HG03575 (cell line): ENCODE measurements around the gene ARHGAP10.
"Not testable (repeated sequence)": the region's sequence is repeated elsewhere in the genome, so short reads cannot be mapped to it uniquely, and the experiment has no call there.

Source experiments
- ATAC-seq: cut with Tn5 transposase; IDR thresholded peaks from one replicate; pipeline ENCODE4 v1.9.1; 2021; ENCODE audit not compliant: unreplicated experiment, insufficient number of reproducible peaks, low FRiP score; ENCODE audit errors: extremely low read depth

ARHGAP10 gene

DNA sequence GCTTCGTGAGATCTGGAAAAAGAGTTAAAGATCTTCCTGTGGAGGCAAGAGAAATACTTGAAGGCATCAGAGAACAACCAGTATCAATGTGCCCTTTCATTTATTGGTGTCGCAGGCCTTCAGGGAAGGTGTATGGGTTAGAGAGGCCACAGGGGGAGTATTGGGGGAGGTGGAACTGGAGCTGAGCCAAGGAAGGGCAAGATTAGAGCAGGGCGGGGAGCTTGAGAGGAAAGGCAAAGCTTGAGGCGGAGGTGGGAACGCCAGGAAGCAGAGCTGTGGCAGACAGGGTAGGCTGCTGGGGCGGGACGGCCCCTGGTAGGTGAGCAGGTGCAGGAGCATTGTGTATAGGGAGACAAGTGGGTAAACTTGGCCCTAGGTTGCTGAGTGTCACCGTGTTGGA lies 329.9 kb downstream of the ARHGAP10 start:
- no peak for ATAC-seq

DNA sequence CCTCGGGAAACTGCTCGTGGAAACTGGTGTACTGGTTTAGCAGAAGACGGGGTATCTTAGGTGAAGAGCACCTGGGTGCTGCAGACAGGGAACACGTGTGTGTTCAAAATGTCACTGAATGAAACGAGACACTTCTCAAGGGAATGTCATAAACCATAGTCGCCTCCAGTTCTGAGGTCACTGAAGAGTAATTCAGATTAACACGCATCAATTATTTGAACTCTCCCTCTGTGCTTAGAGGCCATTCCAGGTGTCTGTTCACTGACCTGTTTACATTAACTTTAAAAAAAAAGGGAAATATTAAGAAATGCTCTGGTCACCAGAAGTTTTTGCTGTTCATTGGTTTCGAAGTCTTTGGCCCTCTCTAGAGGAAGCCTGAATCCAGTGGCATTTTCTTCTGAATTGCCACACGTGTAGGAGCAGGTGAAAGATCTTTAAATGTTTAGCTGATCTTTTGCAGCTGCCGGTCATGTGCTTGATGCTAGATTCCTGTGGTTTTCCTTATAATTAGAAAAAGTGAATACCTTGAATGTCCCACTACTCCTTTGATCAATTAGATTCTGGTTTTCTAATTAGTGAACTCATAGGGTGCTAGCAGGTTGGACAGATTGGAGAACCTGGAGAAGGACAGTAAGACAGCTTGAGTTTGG lies 330.5 kb downstream of the ARHGAP10 start:
- no peak for ATAC-seq

DNA sequence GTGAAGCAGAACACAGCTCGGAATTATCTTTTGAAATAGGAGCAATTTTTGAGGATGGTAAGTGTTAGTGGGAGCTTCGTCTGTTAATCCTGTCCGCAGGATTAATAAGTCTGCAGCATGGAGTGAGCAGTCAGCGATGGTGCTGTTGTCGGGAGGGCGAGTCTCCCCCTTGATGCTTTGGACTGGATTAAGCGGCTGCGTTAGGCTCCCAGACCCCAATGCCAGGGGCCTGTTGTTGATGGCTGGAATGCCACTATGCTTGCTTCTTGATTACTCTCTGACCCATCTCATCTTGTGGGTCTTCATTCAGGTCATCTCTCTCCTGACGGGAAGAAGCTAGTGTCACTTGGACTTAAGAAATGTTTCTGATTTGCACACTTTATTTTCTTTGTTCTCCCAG lies 332.6 kb downstream of the ARHGAP10 start:
- ATAC-seq, result no peak

DNA sequence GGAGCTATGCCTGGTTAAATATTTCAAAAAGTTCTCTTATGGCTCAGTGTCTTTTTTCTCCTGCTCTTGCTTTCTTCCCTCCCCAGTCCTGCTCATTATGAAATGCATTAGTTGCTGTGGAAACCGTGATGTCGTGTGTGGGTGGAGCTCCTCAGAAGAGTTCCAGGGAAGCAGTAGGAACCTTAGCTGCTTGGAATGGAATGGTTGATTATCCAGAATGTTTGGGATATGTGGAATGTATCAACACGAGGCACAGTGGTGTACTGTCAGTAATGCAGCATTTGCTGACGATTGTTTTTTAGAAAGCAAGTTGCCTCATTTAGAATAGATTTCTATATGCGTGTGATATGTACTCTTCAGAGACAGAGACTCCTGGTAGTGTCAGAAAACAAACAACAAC lies 333.2 kb downstream of the ARHGAP10 start:
- no peak for ATAC-seq

DNA sequence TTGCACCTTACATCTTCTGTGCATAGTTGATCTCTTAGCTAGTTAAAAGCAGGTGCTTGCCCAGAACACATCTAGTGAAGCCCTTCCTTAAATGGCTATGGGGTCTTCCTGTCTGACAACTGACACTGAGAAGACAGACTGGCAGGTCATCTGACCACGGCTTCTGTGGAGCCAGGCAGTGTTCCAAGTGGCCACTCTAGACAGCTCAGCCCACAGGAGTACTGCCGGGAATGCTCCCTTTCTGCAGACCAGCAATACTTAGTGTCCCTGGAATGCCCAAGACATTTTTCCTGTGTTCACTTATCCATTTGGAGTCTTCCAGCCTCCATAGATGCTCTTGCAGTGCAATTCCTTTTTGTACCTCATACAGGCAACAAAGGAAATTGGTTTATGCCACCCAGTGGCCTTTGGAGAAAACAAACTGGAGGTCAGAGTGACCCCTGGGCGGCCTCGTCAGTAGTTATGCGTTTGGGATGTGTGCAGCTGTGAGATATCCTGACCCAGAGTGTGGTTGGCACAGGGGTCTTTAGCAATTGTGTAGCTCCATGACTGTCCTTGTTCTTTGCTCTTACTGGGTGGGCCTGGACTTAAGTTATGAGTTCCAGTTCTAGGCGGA lies 335.5 kb downstream of the ARHGAP10 start:
- ATAC-seq, result no peak

DNA sequence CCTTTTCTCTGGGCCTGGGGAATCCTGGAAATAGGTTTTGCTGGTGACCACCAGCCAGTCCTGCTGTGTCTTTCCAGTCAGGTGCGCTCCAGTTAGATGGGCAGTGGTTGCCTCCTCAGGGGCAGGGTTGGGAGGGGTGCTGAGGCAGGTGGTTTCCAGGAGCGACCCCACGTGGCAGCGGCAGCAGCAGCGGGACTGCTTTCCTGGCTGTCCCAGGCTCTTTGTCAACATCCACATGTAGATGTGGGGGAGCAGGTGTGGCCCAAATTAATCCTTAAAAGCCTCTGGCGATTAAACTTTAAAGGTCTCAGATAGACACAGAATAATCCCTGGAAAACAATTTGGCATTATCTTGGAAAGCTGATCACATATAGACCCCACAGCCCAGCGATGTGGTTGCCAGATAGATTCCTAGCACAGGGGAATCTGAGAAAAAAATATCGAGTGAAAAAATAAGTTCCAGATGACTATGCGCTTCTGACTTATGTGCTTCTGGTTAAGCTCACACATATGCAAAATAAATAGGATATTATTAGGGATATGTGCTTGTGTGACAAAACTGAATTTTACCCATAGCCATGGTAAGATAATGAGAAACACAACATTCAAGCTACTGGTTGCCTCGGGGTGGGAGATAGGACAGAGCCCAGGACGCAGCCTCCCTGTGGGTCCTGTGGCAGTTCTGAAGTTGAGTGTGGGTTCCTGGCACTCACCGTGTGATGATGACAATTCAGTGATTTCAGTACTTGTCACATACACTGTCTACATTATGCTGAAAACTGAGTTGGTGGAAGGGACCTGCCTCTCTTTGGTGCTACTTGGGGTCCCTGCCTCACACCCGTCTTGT lies 336.4 kb downstream of the ARHGAP10 start:
- no peak for ATAC-seq

DNA sequence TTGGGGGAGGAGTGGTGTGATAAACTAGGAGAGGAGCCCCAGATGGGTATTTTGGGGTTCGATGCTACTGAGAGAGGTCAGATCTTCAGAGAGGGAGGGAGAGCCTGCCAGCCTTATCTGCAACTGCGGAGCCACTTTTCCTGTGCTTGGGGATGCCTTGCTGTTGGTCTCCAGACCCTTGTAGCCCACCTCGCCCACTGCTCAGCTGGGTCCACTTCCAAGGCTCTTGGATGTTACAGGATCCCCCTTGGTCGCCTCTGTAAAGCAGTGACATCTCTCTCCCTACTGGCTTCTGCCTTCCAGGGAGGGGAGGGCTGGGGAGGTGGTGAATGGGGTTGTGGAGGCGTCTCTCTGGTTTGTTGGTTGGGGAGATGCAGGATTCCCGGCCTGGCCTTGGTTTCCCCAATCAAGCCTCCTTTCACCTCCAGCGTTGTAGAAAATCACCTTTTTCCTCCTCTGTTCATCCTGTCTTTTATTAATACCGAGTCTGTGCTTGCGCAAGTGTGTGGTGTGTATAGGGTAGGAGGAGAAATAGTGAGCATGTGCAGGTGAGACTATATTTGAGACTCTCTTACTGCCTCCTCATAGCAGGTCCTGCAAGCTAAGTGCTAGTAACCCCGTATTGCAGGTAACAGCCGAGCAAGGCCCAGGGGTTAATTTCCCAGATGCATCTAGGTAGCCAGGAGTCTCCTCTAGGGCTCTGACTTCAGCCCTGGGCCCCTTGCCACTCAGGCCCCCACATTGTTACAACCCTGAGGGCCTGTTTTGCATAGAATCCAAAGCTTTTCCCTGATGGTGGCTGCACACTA lies 337.4 kb downstream of the ARHGAP10 start:
- no peak for ATAC-seq

DNA sequence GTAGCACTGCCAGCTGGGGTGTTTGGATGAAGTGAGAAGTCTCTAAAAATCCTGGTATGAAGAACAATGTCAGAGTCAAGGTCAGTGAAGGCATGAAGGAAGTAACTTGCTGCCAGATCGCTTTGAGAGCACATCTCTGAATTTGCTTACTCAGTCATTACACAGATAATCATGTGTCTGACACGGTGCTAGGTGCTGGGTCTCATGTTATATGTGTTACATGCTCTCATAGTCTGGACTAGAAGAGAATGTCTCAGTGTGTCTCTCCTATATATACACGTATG lies 337.9 kb downstream of the ARHGAP10 start:
- no peak for ATAC-seq

DNA sequence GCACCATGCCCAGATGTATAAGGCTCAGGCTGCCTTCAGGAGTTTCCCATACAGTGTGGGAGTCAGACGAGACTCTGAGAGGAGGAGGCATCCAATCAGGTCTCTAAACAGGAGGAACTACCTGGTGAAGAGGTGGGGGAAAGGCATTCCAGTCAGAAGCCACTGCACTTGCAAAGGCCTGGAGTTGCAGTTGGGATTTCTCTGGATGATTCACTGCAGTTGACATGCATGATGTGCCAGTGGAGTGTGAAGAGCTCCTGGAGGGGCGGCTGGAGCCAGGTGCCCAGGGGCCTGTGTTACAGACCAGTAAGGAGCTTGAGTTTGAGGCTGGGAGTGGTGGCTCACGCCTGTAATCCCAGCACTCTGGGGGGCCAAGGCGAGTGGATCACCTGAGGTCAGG lies 339.1 kb downstream of the ARHGAP10 start:
- no peak for ATAC-seq

DNA sequence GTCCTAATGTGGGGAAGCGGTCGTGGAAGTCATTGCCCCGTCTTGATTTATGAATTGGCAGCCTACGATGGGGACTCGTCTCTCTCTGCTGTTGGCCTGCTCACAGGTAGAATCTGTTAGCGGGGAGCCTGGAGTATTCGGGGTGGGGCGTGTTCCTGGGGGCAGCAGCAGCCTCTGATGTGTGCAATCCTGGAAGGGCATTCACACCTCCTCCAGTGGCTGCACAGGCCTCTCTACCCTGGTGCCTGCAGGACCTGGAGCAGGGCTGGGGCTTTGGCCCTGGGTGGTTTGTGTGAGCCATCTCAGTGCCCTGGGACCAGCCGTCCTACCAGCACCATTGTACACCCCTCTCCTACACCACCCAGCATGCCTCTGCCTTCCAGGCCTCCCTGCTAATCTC lies 340.9 kb downstream of the ARHGAP10 start:
- ATAC-seq, result no peak

DNA sequence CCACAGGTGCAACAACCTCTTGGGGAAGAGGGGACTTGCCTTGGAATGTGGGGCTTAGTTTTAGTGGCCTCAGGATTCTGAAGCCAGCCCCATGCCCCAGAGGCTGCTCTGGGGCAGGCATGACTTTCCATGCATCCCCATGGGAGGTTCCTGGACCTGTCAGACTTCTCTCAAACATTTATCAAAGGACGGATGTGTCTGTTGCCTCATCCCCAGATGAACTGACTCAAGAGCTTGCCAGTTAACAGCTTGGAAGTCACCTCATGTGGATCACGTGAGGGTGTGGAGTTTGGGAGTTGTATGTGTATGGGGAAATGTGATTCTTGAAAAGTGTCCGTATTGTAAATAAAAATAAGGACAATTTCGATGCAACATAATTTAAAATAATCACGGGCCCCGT lies 341.5 kb downstream of the ARHGAP10 start:
- ATAC-seq, result no peak

DNA sequence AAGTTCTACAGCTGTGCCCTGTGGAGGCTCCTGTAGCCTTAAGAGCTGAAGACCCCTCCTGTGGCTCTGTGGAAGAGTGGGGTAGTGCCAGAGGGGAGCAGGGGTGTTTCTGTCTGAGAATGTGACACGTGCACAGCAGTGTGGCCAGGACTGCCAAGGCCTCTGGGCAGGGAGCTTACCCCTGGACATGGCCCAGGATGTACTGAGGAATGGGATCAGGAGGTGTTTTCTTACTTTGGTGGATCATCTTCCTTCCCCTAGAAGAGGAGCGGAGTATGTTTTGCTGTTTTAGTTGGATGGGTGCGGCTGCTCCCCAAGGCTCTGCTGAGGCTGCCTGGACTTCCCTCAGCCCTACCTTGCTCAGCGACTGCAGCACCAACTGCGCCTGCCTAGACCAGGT lies 342.6 kb downstream of the ARHGAP10 start:
- no peak for ATAC-seq

DNA sequence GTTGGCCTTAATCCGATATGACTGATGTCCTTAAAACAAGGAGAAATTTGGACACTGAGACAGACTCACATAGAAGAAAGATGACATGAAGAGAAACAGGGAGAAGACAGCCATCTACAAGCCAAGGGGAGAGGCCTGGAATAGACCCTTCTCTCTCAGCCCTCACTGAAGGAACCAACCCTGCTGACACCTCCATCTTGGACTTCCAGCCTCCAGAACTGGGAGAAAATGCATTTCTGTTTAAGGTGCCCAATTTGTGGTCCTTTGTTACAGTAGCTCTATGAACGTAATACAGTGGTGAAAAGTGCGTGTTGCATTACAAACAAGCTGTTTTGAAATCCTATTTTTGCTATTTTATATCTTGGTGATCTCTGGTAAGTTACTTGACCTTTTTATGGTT lies 343.6 kb downstream of the ARHGAP10 start:
- ATAC-seq, result no peak

DNA sequence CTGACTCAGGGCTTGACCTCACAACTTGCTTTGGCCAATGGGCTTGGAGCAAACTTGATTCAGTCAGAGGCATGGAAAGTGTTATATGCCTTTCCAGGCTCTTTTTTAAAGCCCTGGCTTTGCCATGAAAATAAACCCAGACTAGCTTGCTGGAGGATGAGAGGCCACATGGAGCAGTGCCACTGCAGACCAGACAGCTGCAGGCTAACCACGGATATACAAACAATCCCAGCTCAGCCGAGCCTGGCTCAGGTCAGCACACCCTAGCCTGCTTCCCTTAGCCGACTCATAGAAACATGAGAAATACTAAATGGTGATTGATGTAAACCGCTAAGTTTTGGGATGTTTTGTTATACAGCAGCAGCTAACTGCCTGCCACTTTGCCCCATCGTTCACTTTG lies 345.1 kb downstream of the ARHGAP10 start:
- no peak for ATAC-seq

DNA sequence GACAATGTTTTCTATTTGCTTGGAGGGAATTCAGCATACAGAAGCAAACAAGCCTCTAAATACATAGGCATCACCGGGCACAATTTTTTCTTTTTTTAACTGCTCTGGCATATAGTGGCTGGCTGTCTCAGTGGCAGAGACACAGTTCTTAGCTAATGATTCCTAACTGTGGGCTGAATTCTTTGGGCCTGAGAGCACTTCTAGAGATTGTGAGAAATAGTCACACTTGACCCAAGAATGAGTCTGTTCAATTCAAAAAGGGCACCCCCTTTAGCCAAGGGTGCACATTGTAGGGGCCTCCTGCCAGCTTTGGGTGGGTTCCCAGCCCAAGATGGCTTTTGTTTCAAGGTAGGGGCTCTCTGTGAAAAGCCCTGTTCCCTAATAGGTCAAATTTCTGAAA lies 345.7 kb downstream of the ARHGAP10 start:
- no peak for ATAC-seq

DNA sequence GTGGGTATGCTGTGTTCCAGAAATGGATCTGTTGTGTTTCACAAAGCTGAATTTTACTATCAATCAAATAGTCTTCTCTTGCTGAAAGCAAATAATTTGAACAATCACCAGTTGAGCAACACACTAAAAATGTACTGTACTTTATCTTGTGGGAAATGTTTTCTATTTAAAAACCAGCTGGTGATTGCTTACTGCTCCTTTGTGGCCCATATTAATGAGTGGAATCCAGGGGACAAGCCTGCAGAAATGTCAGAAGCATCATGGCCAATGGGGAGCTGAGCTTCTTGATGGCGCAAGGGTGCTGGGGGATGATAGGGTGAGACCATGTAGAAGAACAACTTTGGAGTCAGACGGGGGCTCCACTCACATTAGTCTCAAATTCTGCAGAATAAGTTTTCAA lies 346.2 kb downstream of the ARHGAP10 start:
- no peak for ATAC-seq

DNA sequence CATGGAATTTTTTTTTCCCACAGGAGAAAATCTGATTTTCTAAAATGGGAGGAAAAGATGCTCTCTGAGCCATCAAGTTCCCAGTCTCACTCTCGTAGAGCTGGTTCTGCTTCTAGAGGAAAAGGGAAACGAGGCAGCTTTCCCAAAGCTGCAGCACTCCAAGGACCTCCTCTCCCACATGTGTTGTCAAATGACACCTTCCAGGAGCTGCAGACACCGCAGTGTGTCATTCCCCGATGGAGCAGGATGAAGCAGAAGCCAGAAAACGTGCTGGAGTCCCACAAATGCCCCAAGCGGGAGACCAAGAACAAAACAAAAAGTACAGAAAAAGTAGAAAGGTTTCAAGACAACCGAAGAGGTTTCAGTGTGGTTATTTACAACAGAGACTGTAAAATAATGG lies 348.1 kb downstream of the ARHGAP10 start:
- no peak for ATAC-seq

DNA sequence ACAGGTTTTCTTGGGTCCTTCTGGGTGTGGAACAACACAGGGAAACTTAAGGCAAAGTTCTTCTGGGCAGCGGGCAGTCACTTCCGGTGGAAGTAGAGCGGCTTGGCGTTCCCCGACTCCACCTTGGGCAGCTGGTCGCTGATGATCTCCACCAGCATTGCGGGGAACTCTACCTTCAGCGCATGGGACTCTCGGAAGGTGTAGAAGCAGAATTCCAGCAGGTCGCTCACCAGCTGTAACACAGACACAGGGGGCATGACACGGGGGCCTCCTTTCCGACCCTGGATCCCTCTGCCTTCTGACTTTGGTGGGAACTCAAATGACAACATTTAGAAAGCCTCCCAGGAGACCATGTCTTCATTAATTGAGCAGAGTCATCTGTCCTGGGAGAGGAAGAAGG lies 349.4 kb downstream of the ARHGAP10 start:
- no peak for ATAC-seq

DNA sequence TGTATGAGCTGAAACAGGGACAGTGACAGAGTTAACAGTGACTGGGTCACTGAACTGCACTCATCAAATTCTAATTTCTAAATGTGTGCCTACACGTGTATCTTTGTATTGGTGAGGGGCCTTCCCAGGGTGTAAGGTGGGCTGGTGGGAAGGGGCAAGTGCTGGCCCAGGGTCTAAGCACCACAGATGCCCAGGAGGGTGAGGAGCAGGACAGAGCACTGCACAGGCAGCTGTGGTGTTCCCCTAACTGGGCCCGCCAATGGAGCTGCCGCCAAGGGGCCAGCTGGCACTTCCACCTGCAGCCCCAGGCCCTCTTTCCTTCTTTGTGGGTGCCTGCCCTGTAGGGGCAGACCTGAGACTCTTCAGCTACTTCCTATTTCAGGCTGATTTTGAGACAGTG lies 349.9 kb downstream of the ARHGAP10 start:
- no peak for ATAC-seq

DNA sequence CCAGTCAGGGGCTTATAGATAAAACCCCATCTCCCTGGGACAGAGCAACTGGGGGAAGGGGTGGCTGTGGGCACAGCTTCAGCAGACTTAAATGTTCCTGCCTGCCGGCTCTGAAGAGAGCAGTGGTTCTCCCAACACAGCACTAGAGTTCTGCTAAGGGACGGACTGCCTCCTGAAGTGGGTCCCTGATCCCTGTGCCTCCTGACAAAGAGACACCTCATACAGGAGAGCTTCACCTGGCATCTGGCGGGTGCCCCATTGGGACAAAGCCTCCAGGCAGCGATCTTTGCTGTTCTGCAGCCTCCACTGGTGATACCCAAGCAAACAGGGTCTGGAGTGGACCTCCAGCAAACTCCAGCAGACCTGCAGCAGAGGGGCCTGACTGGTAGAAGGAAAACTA lies 351.2 kb downstream of the ARHGAP10 start:
- not testable (repeated sequence) for ATAC-seq
